HCT116 (cell line): ENCODE results near the gene PHACTR1.

ENCODE experiments used
- CTCF ChIP-seq, 3 experiments: fragments of 200-600 bp in 1 of 3; sonication (generic) in 1 of 3; IDR thresholded peaks in 2 of 3; conservative IDR thresholded peaks in 1 of 3; 2 replicates each; pipeline ENCODE4 v1.5.1; 2012 to 2017; ENCODE audit warnings: low read depth in 2 of 3, low read length in 2 of 3, antibody characterized with exemption in 1 of 3, borderline replicate concordance in 1 of 3, control low read depth in 1 of 3, mild to moderate bottlenecking in 1 of 3, mixed read lengths in 1 of 3, mixed run types in 1 of 3, moderate library complexity in 1 of 3; ENCODE audit not compliant: insufficient read depth in 1 of 3
- JUND ChIP-seq: IDR thresholded peaks from 2 replicates; pipeline ENCODE4 v1.6.1; 2012
- POLR2AphosphoS5 ChIP-seq: IDR thresholded peaks from 2 replicates; pipeline ENCODE4 v1.6.1; 2011; ENCODE audit warnings: mild to moderate bottlenecking, low read depth, low read length, moderate library complexity
- RAD21 ChIP-seq: IDR thresholded peaks from 2 replicates; pipeline ENCODE4 v1.6.1; 2012; ENCODE audit warnings: low read depth, mild to moderate bottlenecking

- TF ChIP-seq POLR2AphosphoS5, result no peak
- TF ChIP-seq CTCF (IDR thresholded peaks at IDR 0.05 in 2 of 3, conservative IDR thresholded peaks at IDR 0.05 in 1 of 3; ENCODE audit: borderline replicate concordance in 1 of 3, insufficient read depth in 1 of 3, low read depth in 2 of 3, low read length in 2 of 3), result no peak
- no peak for TF ChIP-seq JUND
- no peak for TF ChIP-seq RAD21
Observed at GRCh38 chr6:13327691-13328075, 611.1 kb downstream of the PHACTR1 start.
